ENCODE measurements around the gene RAD51B.

DNA sequence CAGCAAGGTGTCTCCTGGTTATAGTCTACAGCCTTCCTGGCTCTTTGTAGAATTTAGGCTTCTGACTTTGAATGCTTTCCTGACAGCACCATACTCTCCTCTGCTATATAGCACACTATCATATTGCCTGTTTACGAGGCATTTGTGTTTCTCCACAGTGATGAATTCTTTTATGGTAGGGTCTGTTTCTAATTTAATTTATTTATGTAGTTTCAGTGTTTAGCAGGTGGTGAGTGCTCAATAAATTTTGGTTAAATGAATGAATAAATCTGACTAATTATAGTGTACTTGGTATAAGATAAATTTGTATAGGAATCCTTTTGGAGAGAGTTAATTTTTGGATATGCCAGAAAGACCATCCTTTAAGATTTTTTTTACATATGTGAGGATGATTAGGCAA is 115.3 kb downstream of the RAD51B start:
- TF ChIP-seq YY1 (IDR thresholded peaks at IDR 0.05; ENCODE audit: insufficient read depth, insufficient read length) (no peak), ZNF274 (IDR thresholded peaks at IDR 0.05; ENCODE audit: low read depth, low read length) (no peak)
